NCI-H774 (cell line): ENCODE measurements around the gene FAXC.

Experiments
- DNase-seq: peaks from one replicate; lab custom pipeline; 2025; lab: John Stamatoyannopoulos, UW

Gene FAXC

DNA sequence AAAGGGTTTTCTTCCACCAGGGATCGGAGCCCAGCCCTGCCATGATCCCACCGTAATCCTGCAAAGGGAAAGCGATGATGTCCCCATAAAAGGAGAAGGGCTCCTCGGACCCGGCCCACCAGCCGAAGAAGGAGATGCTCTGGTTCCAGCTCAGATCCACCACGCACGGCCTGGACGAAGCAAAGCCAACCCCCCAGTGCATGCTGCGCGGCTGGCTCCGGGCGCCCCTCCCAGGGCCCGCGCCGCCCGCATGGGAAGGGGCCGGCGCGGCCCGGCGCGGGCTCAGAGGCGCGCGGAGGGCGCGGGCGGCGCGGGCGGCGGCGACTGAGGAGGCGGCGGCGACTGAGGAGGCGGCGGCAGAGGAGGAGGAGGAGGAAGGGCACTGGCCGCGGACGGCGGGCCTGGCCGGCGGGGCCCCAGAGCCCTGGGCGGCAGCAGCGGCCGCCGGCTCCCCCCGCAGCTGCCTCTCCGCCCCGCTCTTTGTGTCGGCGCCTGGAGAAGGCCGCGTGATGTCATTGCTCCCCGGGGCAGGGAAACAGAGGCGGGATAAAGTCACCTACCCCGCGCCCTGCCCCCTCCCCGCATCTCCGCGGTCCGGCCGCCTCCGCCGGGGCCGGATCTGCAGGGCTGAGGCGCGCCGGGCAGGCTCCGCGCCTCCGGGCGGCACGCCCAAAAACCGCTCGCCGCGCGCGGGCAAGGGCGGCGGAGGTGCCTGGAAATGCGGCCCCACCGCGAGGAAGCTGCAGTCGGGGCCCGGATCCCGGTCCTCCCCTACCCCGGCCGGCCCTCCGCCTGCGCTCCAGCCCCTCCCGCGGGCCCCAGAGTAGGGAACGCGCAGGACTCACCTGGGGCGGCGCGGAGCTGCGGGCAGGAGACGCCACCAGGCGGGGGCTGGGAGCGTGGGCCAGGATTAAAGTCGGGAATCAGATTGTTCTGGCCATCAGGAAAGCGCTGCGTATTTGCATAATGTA lies at the start of gene FAXC:
TSS of gene FAXC (minus strand) at position 504 of the 971 bp plus-strand sequence. CDS start at position 202, 302 bp downstream.
- DNase-seq: peak; percentile 85

DNA sequence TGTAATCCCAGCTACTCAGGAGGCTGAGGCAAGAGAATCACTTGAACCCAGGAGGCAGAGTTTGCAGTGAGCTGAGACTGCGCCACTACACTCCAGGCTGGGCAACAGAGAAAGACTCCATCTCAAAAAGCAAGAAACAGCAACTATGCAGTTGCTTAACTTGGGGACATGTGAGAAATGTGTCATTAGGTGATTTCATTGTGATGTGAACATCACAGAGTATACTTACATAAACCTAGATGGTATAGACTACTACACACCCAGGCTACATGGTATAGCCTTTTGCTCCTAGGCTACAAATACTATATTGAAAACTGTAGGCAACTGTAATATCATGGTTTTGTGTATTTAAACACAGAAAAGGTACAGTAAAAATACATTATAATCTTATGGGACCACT lies 47.8 kb upstream of the FAXC start:
- no peak for DNase-seq

DNA sequence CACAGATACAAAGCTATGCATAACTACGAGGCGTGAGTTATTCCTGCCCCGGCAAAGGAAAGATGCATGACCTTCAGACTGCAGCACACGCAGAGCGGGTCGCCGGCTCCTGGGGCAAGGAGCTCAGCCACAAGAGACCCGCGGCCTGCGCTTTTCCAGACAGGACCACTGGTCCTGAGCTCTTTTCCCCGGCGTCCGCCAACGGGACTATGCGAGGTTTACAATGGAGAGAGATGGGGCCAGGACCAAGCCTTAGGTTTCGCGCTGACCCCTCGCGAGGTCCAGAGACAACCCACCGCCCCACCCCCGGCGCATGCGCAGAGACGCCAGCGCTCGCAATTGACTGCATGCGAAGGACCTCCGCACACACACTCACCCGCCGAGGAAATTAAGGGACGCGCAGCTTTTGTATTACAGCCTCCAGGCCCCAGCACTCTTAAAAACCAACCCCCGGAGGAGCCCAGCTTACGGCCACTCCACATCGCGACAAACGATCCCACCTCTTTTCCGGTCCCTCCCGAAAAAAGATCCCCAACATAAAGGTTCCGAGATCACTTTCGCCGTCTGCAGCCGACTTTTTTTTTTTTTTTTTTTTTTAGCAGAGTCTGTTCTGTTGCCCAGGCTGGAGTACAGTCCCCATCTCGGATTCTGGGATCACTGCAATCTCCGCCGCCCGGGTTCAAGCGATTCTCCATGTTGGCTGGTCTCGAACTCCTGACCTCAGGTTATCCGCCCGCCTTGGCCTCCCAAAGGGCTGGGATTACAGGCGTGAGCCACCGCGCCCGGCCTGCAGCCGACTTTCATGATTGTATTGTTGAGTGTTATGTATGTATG lies 44.4 kb upstream of the FAXC start, which contains the start of gene COQ3:
TSS of gene COQ3 (minus strand) at position 498 of the 834 bp plus-strand sequence. CDS start at position 482, 16 bp downstream.
- peak; percentile 87 for DNase-seq

DNA sequence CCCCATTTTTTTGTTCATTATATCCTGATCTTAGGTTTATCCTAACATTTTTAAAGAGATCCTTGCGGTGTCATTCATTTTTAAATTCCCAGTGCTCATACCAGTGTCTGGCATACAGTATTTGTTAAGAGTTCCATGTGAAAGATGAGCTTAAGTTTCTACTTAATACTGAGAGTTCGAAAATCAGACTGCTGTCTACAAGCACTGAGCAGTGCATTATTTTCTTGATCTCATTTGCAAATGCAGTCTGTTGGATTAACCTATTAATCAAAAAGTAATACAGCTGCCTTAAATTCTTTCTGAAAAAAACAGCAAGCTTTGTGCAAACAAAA lies 43.9 kb upstream of the FAXC start:
- no peak for DNase-seq

DNA sequence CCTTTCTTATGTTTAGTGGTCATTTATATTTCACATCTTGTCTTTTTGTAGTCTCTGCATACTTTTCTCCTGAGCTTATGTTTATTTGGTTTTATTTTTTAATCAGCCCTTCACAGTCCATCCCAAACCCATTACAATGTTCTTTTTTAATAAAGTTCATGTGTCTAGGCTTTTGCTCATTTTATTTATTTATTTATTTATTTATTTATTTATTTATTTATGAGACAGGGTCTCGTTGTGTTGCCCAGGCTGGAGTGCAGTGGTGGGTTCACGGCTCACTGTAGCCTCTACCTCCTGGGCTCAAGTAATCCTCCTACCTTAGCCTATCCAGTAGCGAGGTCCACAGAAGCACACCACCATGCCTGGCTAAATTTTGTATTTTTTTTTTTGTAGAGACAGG lies 41.4 kb upstream of the FAXC start:
- DNase-seq: no peak

DNA sequence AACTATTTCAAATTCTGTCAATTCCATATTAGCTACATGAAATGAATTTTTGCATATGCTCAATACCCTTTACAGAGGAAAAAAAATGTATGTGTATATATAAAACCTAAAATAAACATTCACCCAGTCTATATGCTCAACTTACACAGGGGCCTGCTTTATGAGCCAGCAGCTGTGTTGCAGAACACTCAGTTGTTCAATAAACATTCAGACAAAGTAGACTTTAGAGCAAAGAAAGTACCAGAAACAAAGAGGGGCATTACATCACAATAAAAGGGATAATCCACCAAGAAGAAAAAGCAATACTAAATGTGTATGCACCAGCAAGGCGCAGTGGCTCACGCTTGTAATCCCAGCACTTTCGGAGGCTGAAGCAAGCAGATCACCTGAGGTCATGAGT lies 35.0 kb upstream of the FAXC start:
- DNase-seq: no peak

DNA sequence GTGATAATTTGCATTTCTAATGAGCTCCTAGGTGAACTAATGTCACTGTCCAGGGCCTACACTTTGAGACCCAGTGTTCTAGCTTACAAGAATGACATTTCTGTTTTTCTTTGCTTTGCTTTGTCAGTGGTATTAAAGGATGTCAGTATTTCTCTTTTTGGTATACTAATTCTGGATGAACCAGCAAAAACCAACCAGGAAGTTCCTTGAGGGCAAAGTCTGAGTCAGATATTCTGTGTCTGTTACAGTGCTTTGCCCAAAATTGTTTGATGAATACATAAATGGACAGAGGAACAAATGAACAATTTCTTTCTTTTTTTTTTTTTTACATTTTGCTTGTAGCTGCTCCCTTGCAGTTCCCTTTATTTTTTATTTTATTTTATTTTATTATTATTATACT lies 29.2 kb upstream of the FAXC start:
- no peak for DNase-seq

DNA sequence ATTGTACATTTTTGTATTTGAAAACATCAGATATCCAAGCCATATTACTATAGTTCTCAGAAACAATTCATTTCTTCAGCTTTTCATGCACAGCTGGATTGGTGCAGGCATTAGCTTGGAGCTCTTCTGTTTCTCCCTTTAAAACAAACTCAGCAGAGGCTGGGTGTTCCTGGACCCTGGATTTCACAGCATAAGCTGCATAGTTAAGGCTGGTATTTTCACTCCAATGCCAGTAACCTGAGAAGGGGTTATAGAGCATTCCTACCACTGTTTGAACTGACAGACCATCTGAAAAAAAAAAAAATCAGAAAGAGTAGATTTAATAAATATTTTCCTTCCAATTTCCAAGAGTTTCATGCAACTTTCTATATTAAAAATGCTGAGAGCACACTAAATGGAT lies 20.1 kb upstream of the FAXC start:
- no peak for DNase-seq

DNA sequence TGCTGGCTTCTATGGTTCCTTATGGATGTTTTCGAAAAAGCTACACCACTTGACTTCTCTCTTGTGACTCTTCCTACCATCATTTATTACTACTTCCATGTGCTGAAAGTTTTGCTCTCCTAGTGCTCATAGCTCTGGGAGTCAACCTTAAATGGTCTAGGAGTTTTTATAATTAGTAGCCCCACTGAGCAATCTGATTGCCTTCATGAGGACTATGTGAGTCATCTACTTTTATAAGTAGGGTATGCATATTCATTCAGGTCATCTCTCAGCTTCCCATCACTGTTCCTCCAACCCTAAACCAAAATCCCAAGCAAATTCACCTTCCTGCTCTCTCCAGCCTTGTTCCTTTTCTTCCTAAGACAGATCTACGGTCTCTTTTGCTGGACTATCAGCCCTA lies 17.4 kb upstream of the FAXC start:
- DNase-seq: no peak

DNA sequence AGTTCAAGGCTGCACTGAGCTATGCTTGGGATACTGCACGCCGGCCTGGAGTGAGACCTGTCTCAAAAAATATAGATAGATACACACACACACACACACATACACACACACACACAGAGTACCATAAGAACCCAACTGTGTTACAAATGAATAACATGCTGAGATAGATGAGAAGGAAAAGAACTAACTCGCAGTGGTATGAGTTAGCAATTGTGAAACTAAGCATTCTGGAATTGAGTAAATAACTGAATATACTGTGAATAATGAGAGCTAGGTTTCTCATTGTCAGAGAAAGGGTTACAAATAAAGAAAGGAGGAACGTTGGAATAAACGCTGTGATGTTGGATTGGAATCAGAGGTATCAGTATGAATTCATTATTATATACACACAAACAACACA lies 14.6 kb upstream of the FAXC start:
- no peak for DNase-seq

DNA sequence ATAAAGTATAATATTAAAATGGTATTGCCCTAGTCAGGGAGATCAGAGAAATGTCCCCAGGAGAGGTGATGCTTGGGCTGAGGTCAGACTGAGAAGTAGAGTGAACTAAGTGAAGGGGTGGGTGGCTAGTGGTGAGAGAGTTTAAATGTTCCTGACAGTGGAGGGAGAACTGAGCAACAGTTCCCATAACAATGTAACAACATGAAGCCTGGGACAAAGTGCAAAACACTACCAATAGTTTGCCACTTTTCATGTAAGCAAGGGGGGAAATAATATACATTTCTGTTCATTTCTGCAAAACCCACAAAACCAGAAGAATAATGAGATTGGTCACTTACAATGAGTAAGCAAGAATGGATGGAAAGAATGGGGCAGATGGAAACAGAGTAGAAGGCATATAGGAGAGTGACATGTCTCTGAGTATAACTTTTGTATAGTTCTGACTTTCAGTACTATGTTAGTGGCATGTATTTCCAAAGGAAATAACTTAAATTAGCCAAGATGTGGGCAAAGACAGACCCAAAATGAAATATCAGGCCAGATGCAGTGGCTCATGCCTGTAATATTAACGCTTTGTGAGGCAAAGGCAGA lies 13.3 kb upstream of the FAXC start:
- DNase-seq: no peak

DNA sequence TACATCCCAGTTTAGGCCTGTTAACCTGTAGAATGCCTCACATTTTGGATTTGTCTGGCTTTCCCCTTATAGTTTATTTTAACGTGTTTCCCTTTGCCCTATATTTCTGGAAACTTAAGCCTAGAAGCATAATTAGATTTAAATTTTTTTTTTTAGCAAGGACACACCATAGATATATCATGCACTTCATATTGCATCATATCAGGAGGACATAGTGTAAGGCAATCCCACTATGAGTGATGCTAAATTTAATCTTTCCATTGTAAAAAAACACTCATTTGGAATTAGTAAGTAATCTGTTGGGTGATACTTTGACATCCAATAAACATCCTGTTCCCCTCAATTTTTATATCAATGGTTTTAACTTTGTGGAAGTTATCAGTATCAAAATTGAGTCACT lies 10.3 kb upstream of the FAXC start:
- no peak for DNase-seq

DNA sequence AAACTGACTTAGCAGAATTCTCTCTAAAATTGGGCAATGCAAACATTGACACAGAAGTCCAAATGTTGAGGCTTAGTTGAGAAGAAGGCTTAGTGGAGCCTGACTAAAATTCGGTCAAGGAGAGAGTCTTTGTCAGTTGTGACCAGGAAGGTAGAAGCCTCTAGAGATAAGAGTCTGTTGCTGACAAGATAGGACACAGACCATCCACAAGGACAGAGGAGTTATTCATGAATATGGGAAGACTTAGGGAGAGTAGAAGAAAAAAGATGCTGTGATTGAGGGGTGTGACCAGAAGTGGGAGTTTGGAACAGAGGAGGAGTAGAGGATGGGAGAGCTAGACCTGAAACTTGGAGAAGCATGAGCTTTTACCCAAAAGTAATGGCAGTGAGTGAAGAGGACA lies 7.2 kb upstream of the FAXC start:
- DNase-seq: no peak

DNA sequence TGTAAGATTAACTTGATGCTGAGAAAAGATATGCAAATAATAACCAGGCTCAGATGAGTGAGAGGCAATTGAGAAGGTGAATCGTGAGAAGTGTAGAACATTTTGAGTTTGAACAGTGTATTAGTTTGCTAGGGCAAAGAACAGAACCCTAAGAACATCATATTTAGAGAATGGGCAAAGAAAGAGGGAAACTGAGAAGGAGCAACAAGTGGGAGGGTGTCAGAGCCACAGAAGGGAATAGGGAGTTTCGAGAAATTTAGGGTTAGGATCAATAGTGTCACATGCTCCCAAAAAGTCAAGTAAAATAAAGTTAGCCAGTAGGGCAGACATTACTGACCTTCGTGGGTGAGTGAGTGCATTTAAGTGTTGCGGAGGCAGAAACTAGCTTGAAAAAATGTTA lies 5.5 kb upstream of the FAXC start:
- no peak for DNase-seq

DNA sequence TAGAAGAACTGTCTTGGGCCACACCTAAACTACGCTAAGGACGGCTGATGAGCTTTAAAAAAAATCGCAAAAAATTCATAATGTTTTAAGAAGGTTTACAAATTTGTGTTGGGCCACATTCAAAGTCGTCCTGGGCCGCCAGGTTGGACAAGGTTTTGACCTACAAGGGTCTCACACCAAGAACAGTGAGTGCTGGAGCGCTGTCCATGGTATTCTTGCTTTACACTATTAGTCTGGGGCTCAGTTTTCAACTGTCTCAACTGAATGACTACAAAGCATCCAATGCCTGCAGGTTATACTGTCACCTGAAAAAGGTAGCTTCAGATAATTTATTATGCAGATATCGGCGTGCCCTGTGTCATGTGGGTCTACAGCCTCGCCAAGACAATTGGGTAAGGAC lies 3.7 kb upstream of the FAXC start:
- DNase-seq: no peak

DNA sequence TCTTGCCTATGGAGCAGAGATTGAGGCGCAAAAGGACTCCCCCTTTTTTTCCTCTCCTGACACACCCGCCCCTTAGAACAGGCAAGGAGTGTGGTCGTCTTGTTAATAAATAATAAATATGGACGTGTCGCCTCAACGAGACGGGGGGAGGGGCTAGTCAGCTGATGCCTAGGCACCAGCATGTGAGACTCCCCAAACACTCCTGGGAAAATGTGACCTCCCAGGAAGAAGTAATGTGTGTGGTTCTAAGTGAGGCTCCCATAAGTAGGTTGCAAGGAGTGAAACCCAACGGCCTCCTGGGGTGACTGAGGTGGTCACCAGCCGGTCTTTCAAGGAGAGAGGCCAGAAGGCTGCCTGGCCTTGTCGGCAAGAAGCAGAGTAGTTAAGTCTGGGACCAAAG lies 1.1 kb upstream of the FAXC start:
- DNase-seq: peak; percentile 53

DNA sequence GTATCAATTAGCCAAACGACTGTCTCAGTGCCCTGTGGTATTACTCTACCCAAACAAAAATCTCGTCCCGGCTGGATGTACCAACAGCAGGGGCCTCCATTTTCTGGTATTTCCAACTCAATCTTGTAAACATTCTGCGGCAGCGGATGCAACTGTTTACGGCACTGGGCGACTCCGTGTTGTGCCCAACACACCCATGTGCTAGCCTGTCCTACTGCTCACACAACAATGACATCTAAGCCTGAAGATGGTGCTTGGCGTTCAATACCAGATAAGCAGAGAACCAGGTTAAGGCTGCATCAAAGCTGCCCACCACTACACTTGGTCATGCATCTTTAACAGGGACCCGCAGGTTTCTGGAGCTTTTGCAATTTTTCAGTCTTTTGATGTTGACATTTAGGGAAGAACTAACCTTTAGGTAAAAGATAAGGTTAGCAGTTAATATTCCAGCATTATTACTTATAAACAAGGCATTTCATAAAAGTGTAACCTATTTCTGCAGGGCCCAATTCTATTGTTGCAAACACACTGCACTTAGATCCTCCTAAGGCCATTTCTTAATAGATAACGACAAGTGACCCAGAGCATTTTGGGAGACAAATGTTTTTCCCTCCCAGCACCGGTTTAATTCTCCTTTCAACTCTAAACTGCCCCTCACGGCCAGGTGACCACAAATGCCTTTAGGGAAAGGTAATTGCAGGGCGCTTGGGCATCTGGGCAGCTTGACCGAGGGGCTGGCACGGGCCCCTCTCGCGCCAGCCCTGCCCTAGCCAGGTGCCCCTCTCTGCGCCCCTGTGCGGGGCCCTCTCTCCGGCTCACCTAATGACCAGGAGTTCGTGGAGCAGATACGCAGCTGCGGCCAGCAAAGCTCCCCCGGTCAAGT lies 945 bp downstream of the FAXC start:
- no peak for DNase-seq

DNA sequence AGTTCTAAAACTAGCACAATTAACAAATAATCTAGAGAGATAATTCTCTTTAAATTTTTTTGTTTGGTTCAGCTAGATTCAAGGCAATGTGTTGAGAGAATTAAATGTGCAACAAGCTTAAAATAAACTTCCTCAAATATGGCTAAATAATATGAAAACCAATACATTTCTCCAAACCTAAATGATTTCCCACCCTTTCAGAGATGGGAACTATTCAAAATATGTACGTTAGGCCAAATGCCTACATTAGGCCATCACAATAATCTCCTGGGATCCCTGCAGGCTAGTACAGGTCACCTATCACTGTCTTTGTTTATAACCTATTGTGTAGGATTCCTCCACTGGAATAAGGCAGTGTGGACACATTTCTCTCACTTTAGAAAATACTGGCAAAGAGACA lies 1.7 kb downstream of the FAXC start:
- DNase-seq: no peak

DNA sequence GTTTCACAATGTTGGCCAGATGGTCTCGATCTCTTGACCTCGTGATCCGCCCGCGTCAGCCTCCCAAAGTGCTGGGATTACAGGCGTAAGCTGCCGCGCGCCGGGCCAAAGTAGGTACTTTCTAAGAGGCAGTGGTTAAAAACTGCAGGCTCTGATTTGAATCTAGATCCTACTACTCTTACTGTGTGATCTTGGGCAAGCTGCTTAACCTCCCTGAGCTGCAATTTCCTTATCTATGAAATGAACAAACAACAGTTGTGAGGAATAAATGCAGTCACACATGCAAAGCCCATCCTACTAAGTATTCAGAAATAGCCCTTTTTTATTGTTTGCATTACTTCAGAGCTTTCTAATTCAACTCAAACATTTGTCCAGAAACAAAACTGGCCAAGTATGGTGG lies 2.9 kb downstream of the FAXC start:
- DNase-seq: no peak

DNA sequence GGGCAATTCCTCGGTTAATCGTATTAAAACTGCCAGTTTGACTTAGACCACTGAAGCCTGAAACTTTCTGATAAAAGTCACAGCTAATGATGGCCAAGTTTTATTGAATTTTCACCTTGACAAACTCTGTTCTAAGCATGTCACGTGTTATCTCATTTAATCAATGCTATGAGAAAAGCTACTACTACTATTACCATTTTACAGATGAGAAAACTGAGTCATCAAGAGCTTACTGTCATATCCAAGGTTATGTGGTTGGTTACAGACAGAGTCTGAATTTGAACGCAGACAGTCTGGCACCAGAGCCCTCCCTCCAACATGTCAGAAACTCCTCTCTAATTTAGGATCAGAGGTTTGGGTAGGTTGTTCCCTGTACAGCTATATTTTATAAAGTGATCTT lies 4.3 kb downstream of the FAXC start:
- DNase-seq: no peak

DNA sequence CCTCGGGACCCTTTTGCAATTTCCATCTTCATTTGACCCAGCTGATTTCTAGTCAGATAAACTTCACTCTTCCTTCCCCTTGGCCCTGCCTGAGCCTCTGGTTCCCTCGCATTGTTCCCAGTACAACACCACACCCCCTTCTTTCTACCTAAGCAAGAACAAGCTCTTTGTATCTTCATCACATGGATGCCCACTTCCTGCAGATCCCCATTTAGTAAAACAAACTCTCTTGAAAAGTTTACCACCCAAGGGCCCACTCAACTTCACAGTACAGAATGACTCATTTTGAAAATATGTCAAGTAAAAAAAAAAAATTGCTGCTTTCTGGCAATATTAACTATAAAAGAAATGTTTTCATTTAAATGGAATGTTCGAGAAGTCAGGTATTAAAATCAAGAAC lies 5.2 kb downstream of the FAXC start:
- no peak for DNase-seq
